Keratinocyte (primary cell): ENCODE data around the gene ITGB5. TPM values are rescaled to one million over a fixed set of nuclear protein-coding genes. Genes with fewer than 3 reads are reported as not detected.

Experiments
- DNase-seq: peaks from one replicate; pipeline ENCODE4 v3.0.0-alpha.2; 2011; ENCODE audit warnings: low read depth, missing footprints, low spot score
- FAIRE-seq: peaks from 2 replicates; lab custom pipeline; 2011; peaks lifted over from hg19 to GRCh38; lab: Jason Lieb, UNC
- H2AFZ ChIP-seq: 2 replicates; pipeline ENCODE4 v1.6.0; 2012; ENCODE audit warnings: low read length, control low read depth, inconsistent platforms; ENCODE audit not compliant: control insufficient read depth
- H3K27ac ChIP-seq: 2 replicates; pipeline ENCODE4 v1.5.1; 2011; ENCODE audit warnings: low read length; ENCODE audit not compliant: control insufficient read depth, insufficient read depth
- H3K27me3 ChIP-seq: 3 replicates; pipeline ENCODE4 v1.6.0; 2011; ENCODE audit warnings: low read length; ENCODE audit not compliant: control insufficient read depth, insufficient read depth; ENCODE audit errors: extremely low read depth
- H3K36me3 ChIP-seq, 2 experiments: 2 replicates in 1 of 2; 3 replicates in 1 of 2; pipeline ENCODE4 v1.5.1; 2011; ENCODE audit warnings: low read length in 2 of 2, mild to moderate bottlenecking in 1 of 2; ENCODE audit not compliant: control insufficient read depth in 2 of 2, insufficient read depth in 2 of 2; ENCODE audit errors: extremely low read depth in 1 of 2
- H3K4me1 ChIP-seq: 3 replicates; pipeline ENCODE4 v1.5.1; 2011; ENCODE audit warnings: low read length; ENCODE audit not compliant: control insufficient read depth, insufficient read depth; ENCODE audit errors: extremely low read depth
- H3K4me2 ChIP-seq: 3 replicates; pipeline ENCODE4 v1.6.0; 2011; ENCODE audit warnings: low read depth, low read length; ENCODE audit not compliant: control insufficient read depth, insufficient read depth; ENCODE audit errors: extremely low read depth
- H3K4me3 ChIP-seq, 3 experiments: fragments of 200-600 bp in 1 of 3; sonication (generic) in 1 of 3; 2 replicates in 2 of 3; 3 replicates in 1 of 3; pipeline ENCODE4 v1.5.1; 2011 to 2016; ENCODE audit warnings: low read length in 3 of 3, mild to moderate bottlenecking in 3 of 3, control low read depth in 2 of 3, inconsistent platforms in 1 of 3, low read depth in 1 of 3, mixed read lengths in 1 of 3, mixed run types in 1 of 3, moderate library complexity in 1 of 3; ENCODE audit not compliant: control insufficient read depth in 2 of 3, insufficient read depth in 2 of 3; ENCODE audit errors: extremely low read depth in 1 of 3
- H3K79me2 ChIP-seq: 2 replicates; pipeline ENCODE4 v1.6.0; 2012; ENCODE audit warnings: low read length; ENCODE audit not compliant: control insufficient read depth, insufficient read depth
- H3K9ac ChIP-seq: 3 replicates; pipeline ENCODE4 v1.6.0; 2011; ENCODE audit warnings: low read length; ENCODE audit not compliant: control insufficient read depth, insufficient read depth; ENCODE audit errors: extremely low read depth
- H3K9me1 ChIP-seq: 3 replicates; pipeline ENCODE4 v1.6.0; 2011; ENCODE audit warnings: low read length; ENCODE audit not compliant: control insufficient read depth, insufficient read depth; ENCODE audit errors: extremely low read depth
- H3K9me3 ChIP-seq: 2 replicates; pipeline ENCODE4 v1.5.1; 2012; ENCODE audit warnings: low read depth, low read length; ENCODE audit not compliant: control insufficient read depth
- H4K20me1 ChIP-seq: 3 replicates; pipeline ENCODE4 v1.6.0; 2011; ENCODE audit warnings: low read length; ENCODE audit not compliant: control insufficient read depth, insufficient read depth; ENCODE audit errors: extremely low read depth
- EZH2 ChIP-seq: IDR thresholded peaks from one replicate; pipeline ENCODE4 v1.6.1; 2012; ENCODE audit warnings: inconsistent platforms, mild to moderate bottlenecking, low read length, moderate library complexity
- dilution Hi-C: fragments of 300-500 bp; cut with MboI; formaldehyde crosslinking; loops from one replicate; pipeline ENCODE4 v1.7.0; 2020; ENCODE audit warnings: low sequenced_read_pairs; ENCODE audit not compliant: extremely low pct_ligation_motif_present
- polyA plus RNA-seq, 5 experiments: library from polyadenylated mRNA; depleted of rRNA in 3 of 5; stranded (reverse) in 3 of 5; stranded (forward) in 1 of 5; unstranded in 1 of 5; fragments of >200 nt; gene quantifications; 1 replicate in 1 of 5; 2 replicates in 3 of 5; 3 replicates in 1 of 5; pipeline versions ENCODE4 v1.2.1 to v1.2.3, GENCODE V29; 2011 to 2012; ENCODE audit warnings: missing spikeins in 2 of 5, low read depth in 1 of 5, low replicate concordance in 1 of 5
- TF ChIP-seq, protein P1 (sequence below), 3 experiments: IDR thresholded peaks in 1 of 3; conservative IDR thresholded peaks in 1 of 3; optimal IDR thresholded peaks in 1 of 3; 2 replicates in 2 of 3; 3 replicates in 1 of 3; pipeline versions ENCODE3 to v1.5.1; 2011; ENCODE audit warnings: low read length in 3 of 3, mild to moderate bottlenecking in 3 of 3, moderate library complexity in 2 of 3, control low read depth in 1 of 3, inconsistent platforms in 1 of 3; ENCODE audit not compliant: insufficient read depth in 2 of 3; ENCODE audit errors: extremely low read depth in 1 of 3

The ITGB5 gene
- polyA plus RNA-seq, 1 donor (not counting 4 experiments of a cell fraction or from before 2014, with no cell fraction given) = 136 TPM

DNA sequence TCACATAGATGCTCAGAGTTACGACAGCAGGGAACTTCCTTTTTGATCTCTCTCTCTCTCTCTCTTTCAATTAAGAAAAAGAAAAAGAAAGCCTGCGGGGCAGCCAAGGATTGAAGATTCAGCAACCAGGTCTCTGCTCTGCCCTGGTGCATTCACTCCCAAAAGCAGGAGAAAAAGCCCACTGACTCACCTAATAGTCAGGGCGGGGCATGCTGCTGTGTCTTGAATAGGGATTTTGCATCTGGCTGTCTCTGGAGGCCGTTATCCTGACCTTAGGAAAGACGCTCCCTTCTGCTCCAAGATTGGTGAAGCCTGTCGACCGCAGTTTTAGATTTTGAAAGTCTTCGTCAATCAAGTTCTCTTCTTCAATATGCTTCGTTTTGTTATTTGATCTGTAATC lies 20.8 kb upstream of the ITGB5 start:
- no peak for FAIRE-seq

DNA sequence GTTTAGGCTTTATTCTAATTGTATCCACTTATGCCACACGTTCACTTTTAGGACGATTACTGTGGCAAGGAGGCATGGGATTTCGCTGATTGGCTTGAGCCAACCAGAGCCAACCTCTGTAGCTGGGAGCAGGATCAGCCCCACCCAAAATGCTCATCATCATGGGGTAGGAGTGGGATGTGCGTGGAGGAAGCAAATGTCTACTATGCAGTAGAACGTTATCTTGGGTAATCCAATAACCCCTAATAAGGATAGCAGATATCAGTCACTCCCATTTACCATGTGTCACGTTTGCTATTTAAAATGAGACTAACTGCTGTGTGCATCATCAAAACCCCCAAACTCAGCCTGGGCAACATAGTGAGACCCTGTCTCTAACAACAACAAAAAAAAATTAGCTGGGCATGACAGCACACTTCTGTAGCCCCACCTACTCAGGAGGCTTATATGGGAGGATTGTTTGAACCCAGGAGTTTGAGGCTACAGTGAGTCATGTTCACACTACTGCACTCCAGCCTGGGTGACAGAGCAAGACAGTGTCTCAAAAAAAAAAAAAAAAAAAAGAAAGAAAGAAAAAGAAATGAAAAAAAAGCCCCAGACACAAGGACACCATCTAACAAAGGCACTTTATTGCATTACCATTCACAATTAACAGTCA lies 17.8 kb upstream of the ITGB5 start:
- Histone ChIP-seq H2AFZ (no peak overlapping the region), H3K4me1 (no peaks in the 10 kb centered on the region), H3K4me3 (no peak overlapping the region), H3K79me2 (no peaks in the 10 kb centered on the region), H3K9me3 (no peaks in the 10 kb centered on the region), H3K4me2 (no peak overlapping the region), H3K36me3 (no peaks in the 10 kb centered on the region), H3K9ac (no peak overlapping the region), H3K27ac (no peak overlapping the region), H4K20me1 (no peaks in the 10 kb centered on the region), H3K9me1 (no peaks in the 10 kb centered on the region), H3K27me3 (no peaks in the 10 kb centered on the region)
- TF ChIP-seq EZH2 = no peak
- TF ChIP-seq, protein P1, sequence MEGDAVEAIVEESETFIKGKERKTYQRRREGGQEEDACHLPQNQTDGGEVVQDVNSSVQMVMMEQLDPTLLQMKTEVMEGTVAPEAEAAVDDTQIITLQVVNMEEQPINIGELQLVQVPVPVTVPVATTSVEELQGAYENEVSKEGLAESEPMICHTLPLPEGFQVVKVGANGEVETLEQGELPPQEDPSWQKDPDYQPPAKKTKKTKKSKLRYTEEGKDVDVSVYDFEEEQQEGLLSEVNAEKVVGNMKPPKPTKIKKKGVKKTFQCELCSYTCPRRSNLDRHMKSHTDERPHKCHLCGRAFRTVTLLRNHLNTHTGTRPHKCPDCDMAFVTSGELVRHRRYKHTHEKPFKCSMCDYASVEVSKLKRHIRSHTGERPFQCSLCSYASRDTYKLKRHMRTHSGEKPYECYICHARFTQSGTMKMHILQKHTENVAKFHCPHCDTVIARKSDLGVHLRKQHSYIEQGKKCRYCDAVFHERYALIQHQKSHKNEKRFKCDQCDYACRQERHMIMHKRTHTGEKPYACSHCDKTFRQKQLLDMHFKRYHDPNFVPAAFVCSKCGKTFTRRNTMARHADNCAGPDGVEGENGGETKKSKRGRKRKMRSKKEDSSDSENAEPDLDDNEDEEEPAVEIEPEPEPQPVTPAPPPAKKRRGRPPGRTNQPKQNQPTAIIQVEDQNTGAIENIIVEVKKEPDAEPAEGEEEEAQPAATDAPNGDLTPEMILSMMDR (optimal IDR thresholded peaks at IDR 0.05 in 1 of 3, IDR thresholded peaks at IDR 0.05 in 1 of 3, conservative IDR thresholded peaks at IDR 0.05 in 1 of 3; ENCODE audit: extremely low read depth in 1 of 3, insufficient read depth in 2 of 3, low read length in 3 of 3) = no peak
- dilution Hi-C loops = no loop called here
- DNase-seq = no peak
- no peak for FAIRE-seq

More for the DNA sequence above, 20.8 kb upstream of the ITGB5 start:
- Histone ChIP-seq H3K9ac (no peak overlapping the region), H3K9me3 (no peaks in the 10 kb centered on the region), H3K4me3 (no peak overlapping the region), H4K20me1 (no peaks in the 10 kb centered on the region), H3K27ac (no peak overlapping the region), H3K79me2 (no peaks in the 10 kb centered on the region), H3K4me1 (no peaks in the 10 kb centered on the region), H3K4me2 (no peak overlapping the region), H3K9me1 (no peaks in the 10 kb centered on the region), H3K36me3 (no peaks in the 10 kb centered on the region), H3K27me3 (peaks cover 4% of the 10 kb centered on the region), H2AFZ (no peak overlapping the region)
- TF ChIP-seq EZH2 = no peak
- TF ChIP-seq, protein P1 (optimal IDR thresholded peaks at IDR 0.05 in 1 of 3, IDR thresholded peaks at IDR 0.05 in 1 of 3, conservative IDR thresholded peaks at IDR 0.05 in 1 of 3; ENCODE audit: extremely low read depth in 1 of 3, insufficient read depth in 2 of 3, low read length in 3 of 3) = no peak
- no peak for DNase-seq
- dilution Hi-C loops = no loop called here
